SK-N-SH (cell line): Measurements from ENCODE around the gene MPHOSPH8. TPM values are rescaled to one million over a fixed set of nuclear protein-coding genes. Genes with fewer than 3 reads are reported as not detected.

Experiments used
- CTCF ChIA-PET: fragments of 300-600, 350-600 bp; formaldehyde crosslinking; extraction: SDS; loops from one replicate; lab custom pipeline; 2021; lab: Yijun Ruan, JAX
- POLR2A ChIA-PET: fragments of 350-600 bp; sonication (Branson Sonifier 250); formaldehyde crosslinking; extraction: SDS; loops from one replicate; lab custom pipeline; 2020; ENCODE audit warnings: antibody characterized with exemption, inconsistent platforms; lab: Yijun Ruan, JAX
- DNase-seq: peaks from one replicate; pipeline ENCODE4 v3.0.0; 2012
- H2AFZ ChIP-seq: fragments of 200-600 bp; sonication (generic); 2 replicates; pipeline ENCODE4 v1.8.1; 2016; ENCODE audit warnings: antibody characterized with exemption, mild to moderate bottlenecking, low read depth
- H3F3A ChIP-seq: fragments of 200-600 bp; sonication (generic); replicated peaks from 2 replicates; pipeline ENCODE3; 2016; ENCODE audit warnings: antibody characterized with exemption, mild to moderate bottlenecking; ENCODE audit not compliant: insufficient read depth
- H3K27ac ChIP-seq, 2 experiments: fragments of 200-500 bp in 1 of 2; fragments of 200-600 bp in 1 of 2; sonication (Bioruptor generic) in 1 of 2; sonication (generic), shearing (Covaris generic) in 1 of 2; 2 replicates each; pipeline versions ENCODE4 v1.5.1 to v1.6.1; 2014 to 2016; ENCODE audit warnings: low read depth in 2 of 2, inconsistent platforms in 1 of 2, low read length in 1 of 2, mild to moderate bottlenecking in 1 of 2, mixed read lengths in 1 of 2
- H3K27me3 ChIP-seq: fragments of 200-600 bp; sonication (generic), shearing (Covaris generic); 2 replicates; pipeline ENCODE4 v1.6.1; 2016; ENCODE audit warnings: mixed run types; ENCODE audit not compliant: insufficient read depth
- H3K36me3 ChIP-seq, 2 experiments: fragments of 200-500 bp in 1 of 2; fragments of 200-600 bp in 1 of 2; sonication (Bioruptor generic) in 1 of 2; sonication (generic) in 1 of 2; replicated peaks in 1 of 2; 2 replicates each; pipeline versions ENCODE3 to v1.5.1; 2014 to 2016; ENCODE audit warnings: low read length in 1 of 2, mild to moderate bottlenecking in 1 of 2; ENCODE audit not compliant: insufficient read depth in 2 of 2, control insufficient read depth in 1 of 2
- H3K4me1 ChIP-seq, 2 experiments: fragments of 200-500 bp in 1 of 2; fragments of 200-600 bp in 1 of 2; sonication (Bioruptor generic) in 1 of 2; sonication (generic), shearing (Covaris generic) in 1 of 2; 2 replicates each; pipeline versions ENCODE4 v1.5.1 to v1.6.1; 2014 to 2016; ENCODE audit warnings: low read depth in 1 of 2, low read length in 1 of 2, mixed run types in 1 of 2; ENCODE audit not compliant: insufficient read depth in 2 of 2, control insufficient read depth in 1 of 2
- H3K4me2 ChIP-seq: fragments of 200-600 bp; sonication (generic), shearing (Covaris generic); 2 replicates; pipeline ENCODE4 v1.6.1; 2017; ENCODE audit warnings: mixed run types
- H3K4me3 ChIP-seq, 2 experiments: fragments of 200-500 bp in 1 of 2; fragments of 200-600 bp in 1 of 2; sonication (Bioruptor generic) in 1 of 2; sonication (generic), shearing (Covaris generic) in 1 of 2; 2 replicates each; pipeline versions ENCODE4 v1.5.1 to v1.8.1; 2014 to 2016; ENCODE audit warnings: low read depth in 2 of 2, inconsistent platforms in 1 of 2, low read length in 1 of 2, mild to moderate bottlenecking in 1 of 2, mixed read lengths in 1 of 2, moderate library complexity in 1 of 2
- H3K79me2 ChIP-seq: fragments of 200-600 bp; sonication (generic); 2 replicates; pipeline ENCODE4 v1.8.1; 2017; ENCODE audit warnings: mild to moderate bottlenecking; ENCODE audit not compliant: insufficient read depth
- H3K9ac ChIP-seq: fragments of 200-600 bp; sonication (generic); 2 replicates; pipeline ENCODE4 v1.6.1; 2017; ENCODE audit warnings: mixed run types
- H3K9me2 ChIP-seq: fragments of 200-600 bp; sonication (generic); 2 replicates; pipeline ENCODE4 v1.6.1; 2017; ENCODE audit warnings: mixed run types
- H3K9me3 ChIP-seq: fragments of 200-600 bp; sonication (generic); 2 replicates; pipeline ENCODE4 v1.6.1; 2017; ENCODE audit warnings: mixed run types, mild to moderate bottlenecking, moderate library complexity
- H4K20me1 ChIP-seq: fragments of 200-600 bp; sonication (generic); 2 replicates; pipeline ENCODE4 v1.6.1; 2017; ENCODE audit warnings: mild to moderate bottlenecking, mixed run types; ENCODE audit not compliant: insufficient read depth
- ELF1 ChIP-seq: IDR thresholded peaks from 2 replicates; pipeline ENCODE4 v1.4.0; 2012
- EP300 ChIP-seq, 2 experiments: IDR thresholded peaks; 2 replicates each; pipeline versions ENCODE4 v1.4.0 to v1.6.1; 2012; ENCODE audit warnings: borderline replicate concordance in 1 of 2, low read depth in 1 of 2, low read length in 1 of 2
- EZH2phosphoT487 ChIP-seq: fragments of 200-600 bp; sonication (generic); IDR thresholded peaks from 2 replicates; pipeline ENCODE4 v1.6.1; 2017; ENCODE audit warnings: low read depth, mixed run types, mild to moderate bottlenecking, antibody characterized with exemption, moderate library complexity, borderline replicate concordance
- FOXJ3 ChIP-seq: sonication (generic); formaldehyde crosslinking; IDR thresholded peaks from 2 replicates; pipeline ENCODE4 v1.5.1; 2020; ENCODE audit warnings: mild to moderate bottlenecking, missing genetic modification reagents
- GABPA ChIP-seq: IDR thresholded peaks from 2 replicates; pipeline ENCODE4 v1.4.0; 2012; ENCODE audit warnings: low read depth, mild to moderate bottlenecking
- MXI1 ChIP-seq: IDR thresholded peaks from 2 replicates; pipeline ENCODE4 v1.6.1; 2012; ENCODE audit warnings: mild to moderate bottlenecking, low read depth, low read length, improper control_type of control experiment
- PBX3 ChIP-seq: IDR thresholded peaks from 2 replicates; pipeline ENCODE4; 2012
- RAD21 ChIP-seq: IDR thresholded peaks from 2 replicates; pipeline ENCODE4 v1.6.1; 2012; ENCODE audit warnings: mild to moderate bottlenecking, low read length
- REST ChIP-seq: IDR thresholded peaks from 2 replicates; pipeline ENCODE4 v1.6.1; 2012; ENCODE audit warnings: mild to moderate bottlenecking, low read depth, low read length, moderate library complexity
- RFX5 ChIP-seq: IDR thresholded peaks from 2 replicates; pipeline ENCODE4 v1.6.1; 2012; ENCODE audit warnings: mild to moderate bottlenecking, improper control_type of control experiment, low read length
- RXRA ChIP-seq: IDR thresholded peaks from 2 replicates; pipeline ENCODE4 v1.4.0; 2012; ENCODE audit warnings: low read depth, mild to moderate bottlenecking, borderline replicate concordance
- SIN3A ChIP-seq: IDR thresholded peaks from 2 replicates; pipeline ENCODE4 v1.6.1; 2012; ENCODE audit warnings: low read depth, mild to moderate bottlenecking, low read length, moderate library complexity, borderline replicate concordance
- SMC3 ChIP-seq: IDR thresholded peaks from 2 replicates; pipeline ENCODE4 v1.6.1; 2012; ENCODE audit warnings: low read depth, low read length, improper control_type of control experiment
- TAF1 ChIP-seq: IDR thresholded peaks from 2 replicates; pipeline ENCODE4 v1.6.1; 2012; ENCODE audit warnings: low read depth, mild to moderate bottlenecking, low read length, moderate library complexity, borderline replicate concordance
- USF2 ChIP-seq: fragments of 150-350 bp; IDR thresholded peaks from 2 replicates; pipeline ENCODE4 v1.6.1; 2017; ENCODE audit warnings: antibody characterized with exemption, low read length, low read depth, borderline replicate concordance
- ZBTB33 ChIP-seq: IDR thresholded peaks from 2 replicates; pipeline ENCODE4 v1.4.0; 2012; ENCODE audit warnings: low read depth, borderline replicate concordance
- WGBS: methylation state at CpG from one replicate; pipeline ENCODE4 v1.1.6; 2017; ENCODE audit warnings: low lambda C conversion rate; 5-methylcytosine and 5-hydroxymethylcytosine counted together
- polyA plus RNA-seq, 3 experiments: library from polyadenylated mRNA; depleted of rRNA; stranded (reverse); fragments of >200 nt; gene quantifications; 2 replicates each; pipeline ENCODE4 v1.2.3, GENCODE V29; 2012

MPHOSPH8 gene
- polyA plus RNA-seq, 1 of the 3 experiments (the other 2 are of a cell fraction) = 11.1 TPM

DNA sequence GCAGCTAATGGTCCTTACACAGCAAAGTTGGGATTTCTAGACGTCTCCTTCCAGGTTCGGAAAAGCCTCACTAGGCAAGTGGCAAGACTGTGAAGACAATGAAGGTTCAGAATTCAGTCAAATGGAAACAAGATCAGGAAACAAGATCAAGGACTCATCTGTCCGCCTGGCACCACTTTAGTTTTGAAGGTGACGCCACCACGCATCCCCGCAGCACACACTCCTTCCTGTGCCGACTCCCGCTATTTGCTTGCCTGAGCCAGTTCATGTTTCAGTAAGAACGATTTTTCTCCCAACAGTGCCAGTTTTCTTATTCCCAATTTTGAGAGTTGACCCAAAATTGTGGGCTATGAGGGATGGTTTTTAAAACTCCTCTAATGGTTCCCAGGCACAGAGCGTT, 41.4 kb downstream of the MPHOSPH8 start:
- POLR2A ChIA-PET = no interaction called here
- Histone ChIP-seq H3K4me2 (no peak overlapping the region), H3K9ac (no peak overlapping the region), H3K4me3 (no peak overlapping the region), H3K27me3 (no peaks in the 10 kb centered on the region), H3K79me2 (no peaks in the 10 kb centered on the region; the same call in 1 of the 2 replicates), H3K4me1 (peaks cover 4 to 5% of the 10 kb centered on the region in 2 experiments; a peak in 2 of 4 replicates), H3K27ac (no peak overlapping the region), H4K20me1 (no peaks in the 10 kb centered on the region), H3K9me2 (no peaks in the 10 kb centered on the region), H3K9me3 (no peaks in the 10 kb centered on the region), H3K36me3 (peaks cover 52 to 60% of the 10 kb centered on the region in 2 experiments), H2AFZ (no peak overlapping the region), H3F3A (peaks cover 20% of the 10 kb centered on the region)
- TF ChIP-seq PBX3 (no peak), FOXJ3 (CRISPR knock-in tag) (no peak), SMC3 (no peak), RXRA (no peak), USF2 (no peak), REST (no peak), SIN3A (no peak), ELF1 (no peak)
- WGBS = 97% methylated on average over 10 of the region's 10 CpGs
- DNase-seq = no peak
- CTCF ChIA-PET = no interaction called here

DNA sequence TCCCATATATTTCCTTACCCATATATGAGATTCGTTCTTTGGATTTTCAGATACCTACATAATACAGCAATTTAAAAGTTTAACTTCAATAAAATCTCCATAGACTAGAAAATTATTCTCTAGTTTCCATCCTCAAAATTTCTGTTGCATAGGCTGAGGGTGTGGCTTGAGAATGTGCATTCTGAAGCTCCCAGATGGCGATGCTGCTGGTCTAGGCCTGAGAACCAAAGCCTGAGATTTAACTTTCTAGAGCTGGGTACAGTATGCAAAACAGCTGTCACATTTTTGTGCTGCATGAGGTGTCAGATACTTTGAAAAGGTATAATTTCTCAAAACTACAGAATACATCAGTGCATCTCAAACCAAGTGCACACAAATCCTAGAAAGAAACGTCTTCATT, 42.7 kb downstream of the MPHOSPH8 start:
- DNase-seq = no peak
- no peak overlapping the region for H3K27ac ChIP-seq
- H3K4me1 ChIP-seq = peaks cover 3 to 4% of the 10 kb centered on the region in 2 experiments; a peak in 2 of 4 replicates
- H2AFZ ChIP-seq = no peak overlapping the region
- H3K36me3 ChIP-seq = peaks cover 40 to 48% of the 10 kb centered on the region in 2 experiments
- no peaks in the 10 kb centered on the region for H3K9me2 ChIP-seq
- TF ChIP-seq RAD21 (no peak), GABPA (no peak), ZBTB33 (no peak), USF2 (no peak), EP300 (IDR thresholded peaks at IDR 0.05; ENCODE audit: borderline replicate concordance in 1 of 2, low read depth in 1 of 2, low read length in 1 of 2) (no peak), RFX5 (no peak), MXI1 (no peak), EZH2phosphoT487 (no peak), TAF1 (no peak)
- TF ChIP-seq, all 33 proteins: peak for 0
- no peaks in the 10 kb centered on the region for H3K27me3 ChIP-seq
- POLR2A ChIA-PET = no interaction called here
- H3K9ac ChIP-seq = no peak overlapping the region
- peaks cover 17% of the 10 kb centered on the region for H3F3A ChIP-seq
- H3K4me3 ChIP-seq = no peak overlapping the region
- H4K20me1 ChIP-seq = no peaks in the 10 kb centered on the region
- CTCF ChIA-PET = interaction anchor here (1.1 kb wide), 1 partner anchor 63 kb away, joined by 3 read pairs; no protein-coding TSS in a partner anchor
- H3K79me2 ChIP-seq = peaks cover 7% of the 10 kb centered on the region; the same call in 1 of the 2 replicates
- no peaks in the 10 kb centered on the region for H3K9me3 ChIP-seq
- no peak overlapping the region for H3K4me2 ChIP-seq
- WGBS = 94% methylated on average over 3 of the region's 3 CpGs
